ENCODE measurements around the gene USP20.
A peak's percentile ranks its signal among the peaks of the same experiment; 100 is the strongest.

The USP20 gene

GRCh38 chr9:129802833-129803675 is 32.2 kb upstream of the USP20 start, which contains the start of gene TOR1B (continued):
- TF ChIP-seq ZNF214 (tag by site-specific recombination; IDR thresholded peaks at IDR 0.05; ENCODE audit: borderline replicate concordance) (no peak), KLF1 (tag by site-specific recombination; IDR thresholded peaks at IDR 0.05) (peak; percentile 82), PRDM10 (tag by site-specific recombination; IDR thresholded peaks at IDR 0.05) (peak; percentile 79), ZNF704 (tag by site-specific recombination; IDR thresholded peaks at IDR 0.05) (no peak), ZNF157 (tag by site-specific recombination; IDR thresholded peaks at IDR 0.05) (no peak), ZBTB20 (tag by site-specific recombination; IDR thresholded peaks at IDR 0.05) (peak; percentile 44; the same call in 1 of the 2 replicates), ZNF677 (tag by site-specific recombination; IDR thresholded peaks at IDR 0.05) (no peak), ZNF768 (tag by site-specific recombination; IDR thresholded peaks at IDR 0.05) (no peak), KLF17 (tag by site-specific recombination; IDR thresholded peaks at IDR 0.05) (peak; percentile 45; the same call in 1 of the 2 replicates), MYNN (tag by site-specific recombination; IDR thresholded peaks at IDR 0.05; ENCODE audit: borderline replicate concordance) (no peak), ZNF473 (tag by site-specific recombination; IDR thresholded peaks at IDR 0.05) (no peak), ZBTB44 (tag by site-specific recombination; IDR thresholded peaks at IDR 0.05) (no peak), ZNF26 (tag by site-specific recombination; IDR thresholded peaks at IDR 0.05) (no peak), ZNF221 (tag by site-specific recombination; IDR thresholded peaks at IDR 0.05; ENCODE audit: borderline replicate concordance) (no peak), OSR2 (tag by site-specific recombination; IDR thresholded peaks at IDR 0.05) (no peak), ZNF394 (tag by site-specific recombination; IDR thresholded peaks at IDR 0.05; ENCODE audit: borderline replicate concordance) (no peak), ZNF23 (tag by site-specific recombination; IDR thresholded peaks at IDR 0.05; ENCODE audit: borderline replicate concordance) (no peak), REST (tag by site-specific recombination; IDR thresholded peaks at IDR 0.05) (no peak), ZNF791 (tag by site-specific recombination; IDR thresholded peaks at IDR 0.05) (no peak), ZBTB6 (tag by site-specific recombination; IDR thresholded peaks at IDR 0.05) (no peak), WT1 (tag by site-specific recombination; IDR thresholded peaks at IDR 0.05) (no peak; the same call in 1 of the 2 replicates), KLF10 (tag by site-specific recombination; IDR thresholded peaks at IDR 0.05) (peak; percentile 67), ZNF248 (tag by site-specific recombination; IDR thresholded peaks at IDR 0.05) (no peak), ZNF366 (tag by site-specific recombination; conservative IDR thresholded peaks at IDR 0.05) (no peak), ZNF239 (tag by site-specific recombination; IDR thresholded peaks at IDR 0.05) (no peak)

All from HEK293 (cell line).